Measurements from ENCODE around the gene SAMM50. TPM values are rescaled to one million over a fixed set of nuclear protein-coding genes. Genes with fewer than 3 reads are reported as not detected.
"Not testable (repeated sequence)": the region's sequence is repeated elsewhere in the genome, so short reads cannot be mapped to it uniquely, and the experiment has no call there.

Gene SAMM50
- polyA plus RNA-seq, 3 donors = 28.9 to 55.3 (median 32.4) TPM

DNA sequence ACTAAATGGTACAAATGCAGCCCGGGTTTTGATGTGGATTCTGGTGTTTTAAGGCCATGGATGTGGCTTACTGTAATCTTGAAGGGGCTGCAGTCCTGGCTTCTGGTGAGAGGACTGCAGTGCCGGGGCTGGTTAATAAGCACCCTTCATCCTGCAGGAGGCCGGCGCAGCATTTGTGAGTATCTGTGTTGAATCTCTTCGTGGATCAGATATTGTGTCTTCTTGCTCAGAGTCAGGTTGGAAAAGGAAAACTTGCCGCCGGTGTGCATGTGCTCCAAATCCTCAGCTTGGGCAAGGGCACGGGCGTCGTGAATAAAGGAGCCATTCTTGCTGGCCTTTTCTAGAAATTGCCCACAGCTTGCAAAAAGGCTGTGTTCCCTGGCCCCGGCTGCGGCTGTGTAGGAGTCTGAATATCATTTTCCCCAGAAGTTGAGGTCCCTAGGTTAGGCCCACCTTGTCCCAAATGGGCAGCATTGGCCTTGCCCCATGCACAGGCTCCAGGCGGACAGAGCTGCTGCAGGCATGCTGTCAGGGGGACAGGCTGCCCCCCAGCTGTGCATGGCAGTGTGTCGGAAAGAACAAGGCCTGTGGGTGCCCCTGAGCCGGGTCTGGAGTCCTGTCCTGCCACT, 39.9 kb downstream of the SAMM50 start:
- WGBS, 3 donors = 93 to 96% (median 95%) methylated on average over 15 of the region's 15 CpGs

DNA sequence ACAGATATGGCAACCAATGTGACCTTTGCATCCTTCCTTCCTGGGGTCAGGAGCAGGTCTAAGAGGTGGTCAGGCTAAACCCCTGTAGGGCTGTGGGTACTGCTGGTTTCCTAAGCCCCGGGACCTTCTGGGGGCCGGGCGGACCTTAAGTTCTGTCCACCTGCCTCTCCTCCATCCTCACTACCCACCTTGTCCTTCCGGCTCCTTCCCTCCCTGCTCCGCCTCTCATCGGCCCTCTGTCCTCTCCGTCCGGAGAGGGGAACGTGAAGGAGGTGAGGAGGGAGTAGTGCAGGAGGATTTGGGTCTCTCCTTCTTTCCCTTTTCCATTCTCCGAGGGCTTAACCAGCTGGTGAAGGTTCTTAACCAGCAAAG, 40.5 kb downstream of the SAMM50 start:
- H3K27ac ChIP-seq (ENCODE audit: low read depth, low read length) = no peak overlapping the region
- WGBS, 3 donors = 48 to 88% (median 49%) methylated on average over 7 to 10 of the region's 10 CpGs

More for the DNA sequence above, 39.9 kb downstream of the SAMM50 start:
- H3K27ac ChIP-seq (ENCODE audit: low read depth, low read length) = no peak overlapping the region

GRCh38 chr22:43996170-43996980, 41.1 kb downstream of the SAMM50 start:
- no peak overlapping the region for H3K27ac ChIP-seq (ENCODE audit: low read depth, low read length)
- 72 to 85% (median 72%) methylated on average over 45 of the region's 45 CpGs for WGBS, 3 donors

- no peak overlapping the region for H3K27ac ChIP-seq (ENCODE audit: low read depth, low read length)
- 85 to 93% (median 88%) methylated on average over 8 of the region's 8 CpGs for WGBS, 3 donors
These were observed 41.7 kb downstream of the SAMM50 start for GRCh38 chr22:43996981-43997265.

DNA sequence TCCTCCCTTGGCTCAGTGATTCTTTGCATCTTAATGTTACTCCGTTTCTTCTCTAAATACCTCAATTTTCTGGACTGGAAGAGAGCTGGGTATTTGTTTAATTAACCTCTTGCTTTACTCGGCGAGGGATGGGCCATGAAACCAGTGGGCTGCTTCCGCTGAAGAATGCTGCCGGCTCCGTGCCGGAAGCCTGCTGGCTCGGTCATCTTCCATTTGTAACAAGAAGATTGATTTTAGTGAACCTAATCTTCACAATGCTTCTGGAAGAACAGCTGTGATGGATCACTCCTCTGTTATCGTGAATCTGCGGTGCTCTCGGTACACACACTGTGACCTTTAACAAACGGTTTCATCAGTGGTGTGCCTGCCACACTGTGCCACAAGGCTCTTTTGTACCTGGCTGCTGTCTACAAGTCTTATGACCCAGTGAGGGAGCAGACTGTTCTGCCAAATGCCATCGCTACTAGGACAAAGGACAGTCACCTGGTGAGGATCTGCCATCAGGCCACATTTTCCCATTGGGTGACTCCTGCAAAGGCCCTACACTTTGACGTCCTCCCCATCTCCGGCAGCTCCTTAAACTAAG, 43.5 kb downstream of the SAMM50 start:
- no peak overlapping the region for H3K27ac ChIP-seq (ENCODE audit: low read depth, low read length)
- WGBS, 3 donors = 83 to 91% (median 88%) methylated on average over 15 of the region's 15 CpGs

- 88 to 95% (median 93%) methylated on average over 3 of the region's 3 CpGs for WGBS, 3 donors
- no peak overlapping the region for H3K27ac ChIP-seq (ENCODE audit: low read depth, low read length)
These were observed 44.1 kb downstream of the SAMM50 start for GRCh38 chr22:43999378-43999777.

- H3K27ac ChIP-seq (ENCODE audit: low read depth, low read length) = no peak overlapping the region
- 80 to 97% (median 97%) methylated on average over 4 of the region's 4 CpGs for WGBS, 3 donors
These were observed 44.9 kb downstream of the SAMM50 start for GRCh38 chr22:44000123-44000522.

- H3K27ac ChIP-seq (ENCODE audit: low read depth, low read length) = no peak overlapping the region
- 77 to 91% (median 83%) methylated on average over 7 of the region's 7 CpGs for WGBS, 3 donors
These were observed 46.3 kb downstream of the SAMM50 start for GRCh38 chr22:44001521-44001920.

GRCh38 chr22:44002324-44002723, 47.1 kb downstream of the SAMM50 start:
- H3K27ac ChIP-seq (ENCODE audit: low read depth, low read length) = no peak overlapping the region
- WGBS, 3 donors = 83 to 88% (median 88%) methylated on average over 11 of the region's 11 CpGs

- 80 to 82% (median 81%) methylated on average over 8 of the region's 8 CpGs for WGBS, 3 donors
- H3K27ac ChIP-seq (ENCODE audit: low read depth, low read length) = no peak overlapping the region
These were observed 47.8 kb downstream of the SAMM50 start for GRCh38 chr22:44002997-44003396.

DNA sequence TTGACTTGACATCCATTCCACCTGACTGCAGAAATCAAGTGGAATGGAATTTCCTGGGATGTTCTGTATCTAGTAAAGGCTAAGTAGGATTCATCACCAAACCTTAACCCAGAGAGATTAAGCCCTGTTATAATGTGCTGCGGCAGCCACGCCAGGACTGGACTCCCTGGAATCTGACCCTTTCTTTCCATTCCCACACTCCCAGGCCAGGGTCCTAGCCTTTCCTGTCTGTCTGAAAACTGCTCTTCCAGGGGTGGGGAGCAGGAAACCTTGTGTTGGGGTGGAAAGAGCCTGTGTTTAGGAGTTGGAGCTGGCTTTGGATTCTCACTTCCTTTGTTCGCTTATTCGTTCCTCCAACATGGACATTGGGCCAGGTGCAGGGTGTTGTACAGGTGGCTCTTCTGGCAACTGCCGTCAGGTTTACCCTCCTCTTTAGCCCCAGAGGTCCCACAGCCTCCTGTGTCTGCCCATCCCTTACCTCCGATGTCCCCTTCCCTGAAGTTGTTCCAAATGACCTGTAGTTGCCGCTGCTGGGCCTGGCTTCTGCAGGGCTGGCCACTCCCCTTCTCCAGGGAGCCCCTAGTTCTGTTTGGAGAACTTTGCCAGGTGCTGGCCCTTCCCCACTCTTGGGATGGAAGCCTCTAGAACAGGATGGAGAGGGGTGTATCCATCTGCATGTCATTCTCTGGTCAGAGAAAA, 48.3 kb downstream of the SAMM50 start:
- WGBS, 3 donors = 69 to 76% (median 75%) methylated on average over 7 of the region's 7 CpGs
- no peak overlapping the region for H3K27ac ChIP-seq (ENCODE audit: low read depth, low read length)

DNA sequence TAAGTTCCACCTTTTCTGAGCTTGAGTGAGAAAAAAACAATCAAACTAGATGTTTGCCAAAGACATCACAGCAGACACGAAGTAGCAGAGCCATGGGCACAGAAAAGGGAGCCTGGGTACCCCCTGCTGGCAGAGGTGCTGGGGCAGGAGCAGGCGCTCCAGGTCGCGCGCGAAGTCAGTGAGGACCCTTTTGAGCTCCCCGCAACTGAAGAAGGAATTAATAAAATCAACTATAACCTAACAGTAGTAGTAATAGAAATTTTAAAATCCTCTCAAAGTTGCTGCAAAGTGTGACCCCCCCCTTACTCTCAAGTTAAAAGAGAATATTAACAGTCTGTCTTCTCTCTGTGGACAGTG, 48.8 kb downstream of the SAMM50 start:
- 89 to 94% (median 90%) methylated on average over 7 of the region's 7 CpGs for WGBS, 3 donors
- no peak overlapping the region for H3K27ac ChIP-seq (ENCODE audit: low read depth, low read length)

DNA sequence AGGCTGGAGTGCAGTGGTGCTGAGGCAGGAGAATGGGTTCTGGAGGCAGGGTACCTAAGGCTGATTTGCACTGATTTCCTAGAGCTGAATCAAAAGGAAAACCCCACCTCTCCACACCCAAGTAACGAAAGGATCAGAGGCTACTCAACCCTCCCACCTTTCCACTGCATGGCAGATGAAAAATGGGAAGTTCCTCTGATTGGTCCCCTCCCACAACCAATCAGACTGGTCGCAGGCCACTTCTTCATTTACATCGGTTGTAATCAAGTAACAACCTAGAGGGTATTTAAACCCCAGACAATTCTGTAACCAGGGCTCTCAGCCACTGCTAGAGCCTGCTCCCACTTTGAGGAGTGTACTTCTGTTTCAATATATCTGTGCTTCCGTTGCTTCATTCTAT, 50.3 kb downstream of the SAMM50 start:
- H3K27ac ChIP-seq (ENCODE audit: low read depth, low read length) = no peak overlapping the region
- WGBS, 3 donors = 76 to 97% (median 81%) methylated on average over 4 of the region's 4 CpGs

- 79 to 82% (median 80%) methylated on average over 5 of the region's 5 CpGs for WGBS, 3 donors
- H3K27ac ChIP-seq (ENCODE audit: low read depth, low read length) = no peak overlapping the region
These were observed 56.9 kb downstream of the SAMM50 start for GRCh38 chr22:44012162-44012561.

- no peak overlapping the region for H3K27ac ChIP-seq (ENCODE audit: low read depth, low read length)
- 90 to 95% (median 92%) methylated on average over 7 of the region's 7 CpGs for WGBS, 3 donors
These were observed 57.3 kb downstream of the SAMM50 start for GRCh38 chr22:44012591-44012990.

DNA sequence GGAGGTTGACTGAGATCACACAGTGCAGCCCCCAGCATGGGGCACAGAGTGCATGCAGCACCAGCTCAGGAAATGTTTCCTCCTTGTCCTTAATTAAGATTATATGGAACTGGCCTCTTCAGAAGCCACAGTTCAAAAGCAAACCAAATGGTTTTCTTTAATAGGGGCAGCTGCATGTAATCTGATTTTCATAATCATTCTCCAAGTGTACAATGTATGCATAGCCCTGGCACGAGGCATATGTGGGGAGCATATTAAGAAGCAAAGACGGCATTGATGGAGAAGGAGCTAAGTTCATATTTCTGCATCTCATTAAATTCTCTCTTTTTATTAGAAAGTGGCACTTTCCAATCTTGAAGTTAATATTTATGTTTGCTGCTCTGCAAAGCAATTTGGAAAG, 59.0 kb downstream of the SAMM50 start:
- H3K27ac ChIP-seq (ENCODE audit: low read depth, low read length) = no peak overlapping the region
- 64 to 71% (median 68%) methylated on average over 2 of the region's 2 CpGs for WGBS, 3 donors

DNA sequence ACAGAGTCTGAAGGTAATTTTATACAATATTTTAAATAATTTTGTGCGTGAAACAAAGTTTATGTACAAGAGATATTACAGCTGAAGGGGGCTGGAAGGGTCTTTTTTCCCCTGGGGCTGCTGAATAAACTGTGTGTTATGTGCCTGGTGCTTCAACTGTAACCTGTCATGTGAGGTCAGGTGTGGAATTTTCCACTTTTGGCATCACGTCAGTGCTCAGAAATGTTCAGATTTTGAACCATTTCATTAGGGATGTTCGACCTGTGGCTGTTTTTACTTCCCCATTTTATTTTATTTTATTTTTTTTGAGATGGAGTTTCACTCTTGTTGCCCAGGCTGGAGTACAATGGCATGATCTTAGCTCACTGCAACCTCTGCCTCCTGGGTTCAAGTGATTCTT, 61.3 kb downstream of the SAMM50 start:
- H3K27ac ChIP-seq (ENCODE audit: low read depth, low read length) = not testable (repeated sequence)
- 74 to 85% (median 75%) methylated on average over 3 of the region's 3 CpGs for WGBS, 3 donors

GRCh38 chr22:44018594-44018993, 63.4 kb downstream of the SAMM50 start:
- no peak overlapping the region for H3K27ac ChIP-seq (ENCODE audit: low read depth, low read length)
- WGBS, 3 donors = 96 to 97% (median 96%) methylated on average over 9 of the region's 9 CpGs

DNA sequence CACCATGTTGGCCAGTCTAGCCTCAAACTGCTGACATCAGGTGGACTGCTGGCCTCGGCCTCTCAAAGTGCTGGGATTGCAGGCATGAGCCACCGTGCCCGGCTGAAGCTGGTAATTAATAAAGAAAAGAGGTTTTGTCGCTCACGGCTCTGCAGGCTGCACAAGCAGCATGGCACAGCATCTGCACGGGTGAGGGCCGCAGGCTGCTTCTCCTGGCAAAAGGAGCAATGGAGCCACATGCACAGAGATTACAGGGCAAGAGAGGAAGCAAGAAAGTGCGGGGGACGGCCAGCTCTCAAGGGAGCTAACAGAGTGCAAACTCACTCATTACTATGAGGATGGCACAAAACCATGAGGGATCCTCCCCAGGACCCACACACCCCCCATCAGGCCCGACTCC, 64.2 kb downstream of the SAMM50 start:
- 92 to 94% (median 92%) methylated on average over 10 of the region's 10 CpGs for WGBS, 3 donors

More for the DNA sequence above, 64.2 kb downstream of the SAMM50 start:
- H3K27ac ChIP-seq (ENCODE audit: low read depth, low read length) = no peak overlapping the region

Measured in adipose tissue (tissue), 3 donors.